HCT116 (cell line): Measurements from ENCODE around the gene CHI3L2. TPM values are rescaled to one million over a fixed set of nuclear protein-coding genes. Genes with fewer than 3 reads are reported as not detected.

Source experiments
- ATAC-seq: fragments of 200-7000 bp; cut with Tn5 transposase; 2 replicates; pipeline ENCODE4 v1.9.1; 2020; ENCODE audit warnings: mild to moderate bottlenecking, moderate library complexity
- BruUV-seq: library from RNA; stranded (reverse); fragments of 400-500 nt; replicated peaks from 2 replicates; lab custom pipeline; 2021; lab: Mats Ljungman, UMichigan
- CTCF ChIA-PET: fragments of 300-600 bp; sonication (Branson Sonifier 250); formaldehyde crosslinking; loops from one replicate; lab custom pipeline; 2021; ENCODE audit warnings: antibody characterized with exemption; lab: Charles Lee
- POLR2A ChIA-PET: fragments of 300-600, 350-600 bp; sonication (Branson Sonifier 250); formaldehyde crosslinking; loops from one replicate; lab custom pipeline; 2021; ENCODE audit warnings: antibody characterized with exemption; lab: Charles Lee
- RAD21 ChIA-PET, 2 experiments: fragments of 300-600 bp; sonication (Branson Sonifier 250); formaldehyde crosslinking; loops; one replicate each; lab custom pipeline; 2023; ENCODE audit warnings: low total read pairs in 2 of 2; ENCODE audit not compliant: uncharacterized antibody in 2 of 2, unreplicated experiment in 2 of 2, low non-redundant PET in 1 of 2; lab: Charles Lee
- DNase-seq: peaks from one replicate; pipeline ENCODE4 v3.0.0-alpha.2; 2010; ENCODE audit warnings: low read depth, low spot score
- H2AFZ ChIP-seq: fragments of 200-600 bp; shearing (Covaris generic), sonication (generic); 2 replicates; pipeline ENCODE4 v1.6.1; 2017; ENCODE audit warnings: low read depth, mixed run types, mixed read lengths, antibody characterized with exemption, low read length; ENCODE audit not compliant: poor library complexity, severe bottlenecking
- H3K27ac ChIP-seq: 2 replicates; pipeline ENCODE4 v1.5.1; 2012; ENCODE audit warnings: low read depth, low read length
- H3K27me3 ChIP-seq: fragments of 200-600 bp; sonication (generic); 2 replicates; pipeline ENCODE4 v1.6.1; 2016; ENCODE audit warnings: mixed run types, low read length, mixed read lengths; ENCODE audit not compliant: insufficient read depth
- H3K36me3 ChIP-seq, 2 experiments: fragments of 200-500 bp in 1 of 2; fragments of 200-600 bp in 1 of 2; sonication (Bioruptor generic) in 1 of 2; sonication (generic) in 1 of 2; 2 replicates each; pipeline versions ENCODE4 v1.5.1 to v1.6.1; 2014 to 2016; ENCODE audit warnings: low read length in 2 of 2, inconsistent platforms in 1 of 2, mixed read lengths in 1 of 2, mixed run types in 1 of 2; ENCODE audit not compliant: insufficient read depth in 2 of 2, control insufficient read depth in 1 of 2
- H3K4me1 ChIP-seq, 2 experiments: fragments of 200-600 bp in 1 of 2; sonication (generic) in 1 of 2; 2 replicates each; pipeline versions ENCODE4 v1.5.1 to v1.6.1; 2012 to 2017; ENCODE audit warnings: low read length in 2 of 2, inconsistent platforms in 1 of 2, mild to moderate bottlenecking in 1 of 2, mixed read lengths in 1 of 2, mixed run types in 1 of 2, moderate library complexity in 1 of 2; ENCODE audit not compliant: insufficient read depth in 2 of 2, control insufficient read depth in 1 of 2
- H3K4me2 ChIP-seq: fragments of 200-600 bp; sonication (generic); 2 replicates; pipeline ENCODE4 v1.6.1; 2017; ENCODE audit warnings: mixed run types, low read length, mixed read lengths
- H3K4me3 ChIP-seq, 2 experiments: fragments of 200-600 bp in 1 of 2; sonication (generic) in 1 of 2; replicated peaks in 1 of 2; 2 replicates each; pipeline ENCODE4 v1.5.1; 2011 to 2016; ENCODE audit warnings: low read length in 2 of 2, control low read depth in 1 of 2, low read depth in 1 of 2, mild to moderate bottlenecking in 1 of 2, mixed read lengths in 1 of 2, mixed run types in 1 of 2
- H3K79me2 ChIP-seq: fragments of 200-600 bp; sonication (generic); 2 replicates; pipeline ENCODE4 v1.6.1; 2017; ENCODE audit warnings: mild to moderate bottlenecking, mixed run types, low read length, moderate library complexity, mixed read lengths; ENCODE audit not compliant: insufficient read depth
- H3K9ac ChIP-seq: fragments of 200-600 bp; sonication (generic); 2 replicates; pipeline ENCODE4 v1.6.1; 2016; ENCODE audit warnings: low read length, mixed read lengths
- H3K9me2 ChIP-seq: fragments of 200-600 bp; sonication (generic), shearing (Covaris generic); 2 replicates; pipeline ENCODE4 v1.6.1; 2017; ENCODE audit warnings: mixed run types, mild to moderate bottlenecking, moderate library complexity; ENCODE audit not compliant: insufficient read depth
- H3K9me3 ChIP-seq, 2 experiments: fragments of 200-500 bp in 1 of 2; fragments of 200-600 bp in 1 of 2; sonication (Bioruptor generic) in 1 of 2; sonication (generic) in 1 of 2; 2 replicates each; pipeline ENCODE4 v1.6.1; 2014 to 2017; ENCODE audit warnings: low read length in 2 of 2, mixed read lengths in 2 of 2, inconsistent platforms in 1 of 2, low read depth in 1 of 2, mild to moderate bottlenecking in 1 of 2, mixed run types in 1 of 2, moderate library complexity in 1 of 2; ENCODE audit not compliant: control insufficient read depth in 1 of 2, insufficient read depth in 1 of 2
- H4K20me1 ChIP-seq: fragments of 200-600 bp; sonication (generic), shearing (Covaris generic); 2 replicates; pipeline ENCODE4 v1.6.1; 2017; ENCODE audit warnings: mixed run types, mild to moderate bottlenecking, moderate library complexity; ENCODE audit not compliant: insufficient read depth
- ATF3 ChIP-seq: IDR thresholded peaks from 2 replicates; pipeline ENCODE4 v1.6.1; 2012
- CTCF ChIP-seq, 3 experiments: fragments of 200-600 bp in 1 of 3; sonication (generic) in 1 of 3; IDR thresholded peaks in 2 of 3; conservative IDR thresholded peaks in 1 of 3; 2 replicates each; pipeline ENCODE4 v1.5.1; 2012 to 2017; ENCODE audit warnings: low read depth in 2 of 3, low read length in 2 of 3, antibody characterized with exemption in 1 of 3, borderline replicate concordance in 1 of 3, control low read depth in 1 of 3, mild to moderate bottlenecking in 1 of 3, mixed read lengths in 1 of 3, mixed run types in 1 of 3, moderate library complexity in 1 of 3; ENCODE audit not compliant: insufficient read depth in 1 of 3
- EGR1 ChIP-seq: IDR thresholded peaks from 2 replicates; pipeline ENCODE4 v1.6.1; 2012; ENCODE audit warnings: low read depth
- EZH2phosphoT487 ChIP-seq: fragments of 200-600 bp; IDR thresholded peaks from 2 replicates; pipeline ENCODE4 v1.6.1; 2018; ENCODE audit warnings: antibody characterized with exemption, borderline replicate concordance
- FOSL1 ChIP-seq: IDR thresholded peaks from 2 replicates; pipeline ENCODE4 v1.6.1; 2012; ENCODE audit warnings: low read depth
- POLR2A ChIP-seq: IDR thresholded peaks from 2 replicates; pipeline ENCODE4 v1.7.0; 2011; ENCODE audit warnings: borderline replicate concordance; ENCODE audit not compliant: insufficient read depth, insufficient read length; ENCODE audit errors: extremely low read depth
- POLR2AphosphoS5 ChIP-seq: IDR thresholded peaks from 2 replicates; pipeline ENCODE4 v1.6.1; 2011; ENCODE audit warnings: mild to moderate bottlenecking, low read depth, low read length, moderate library complexity
- RAD21 ChIP-seq: IDR thresholded peaks from 2 replicates; pipeline ENCODE4 v1.6.1; 2012; ENCODE audit warnings: low read depth, mild to moderate bottlenecking
- REST ChIP-seq: IDR thresholded peaks from 2 replicates; pipeline ENCODE4 v1.6.1; 2012; ENCODE audit warnings: low read depth
- SRF ChIP-seq: IDR thresholded peaks from 2 replicates; pipeline ENCODE4 v1.6.1; 2012; ENCODE audit warnings: low read depth
- TCF7L2 ChIP-seq: IDR thresholded peaks from 2 replicates; pipeline ENCODE4 v1.7.0; 2011; ENCODE audit warnings: borderline replicate concordance, inconsistent platforms; ENCODE audit not compliant: insufficient read depth, insufficient read length; ENCODE audit errors: extremely low read depth
- intact Hi-C: fragments of 100-400 bp; cut with micrococcal nuclease; formaldehyde crosslinking; loops from 2 replicates; pipeline ENCODE4 v1.10.0; 2022
- total RNA-seq: library from RNA; stranded (reverse); gene quantifications from one replicate; pipeline ENCODE4 v1.2.1, GENCODE V29; 2021; ENCODE audit not compliant: unreplicated experiment

The CHI3L2 gene
- total RNA-seq, 1 experiment from 2014 or later: not detected

GRCh38 chr1:111219557-111220286 lies 7.8 kb upstream of the CHI3L2 start:
- POLR2A ChIA-PET: interaction anchor here (0.9 kb wide), 1 partner anchor 229 kb away, joined by 3 read pairs; the partner anchor contains the start of genes ATP5PB and WDR77
- H3K27ac ChIP-seq: no peak overlapping the region
- CTCF ChIA-PET: interaction anchor here (1.3 to 4.4 kb wide), 2 partner anchors 114 to 181 kb away, joined by 3 to 36 read pairs; no protein-coding TSS in a partner anchor
- H3K9ac ChIP-seq: no peak overlapping the region
- no peaks in the 10 kb centered on the region for H3K27me3 ChIP-seq
- no peaks in the 10 kb centered on the region for H3K36me3 ChIP-seq
- intact Hi-C loops: loop anchor here (5.0 to 10.0 kb wide), 3 partner anchors 185 to 545 kb away; no protein-coding TSS in a partner anchor
- RAD21 ChIA-PET: no interaction called here
- H4K20me1 ChIP-seq: no peaks in the 10 kb centered on the region
- DNase-seq: no peak
- H3K79me2 ChIP-seq: no peaks in the 10 kb centered on the region
- H3K4me2 ChIP-seq: no peak overlapping the region
- no peak overlapping the region for H2AFZ ChIP-seq
- H3K9me2 ChIP-seq: no peaks in the 10 kb centered on the region
- no peak for TF ChIP-seq FOSL1
- TF ChIP-seq TCF7L2: no peak
- no peak for TF ChIP-seq EZH2phosphoT487
- TF ChIP-seq CTCF (IDR thresholded peaks at IDR 0.05 in 2 of 3, conservative IDR thresholded peaks at IDR 0.05 in 1 of 3; ENCODE audit: borderline replicate concordance in 1 of 3, insufficient read depth in 1 of 3, low read depth in 2 of 3, low read length in 2 of 3): no peak
- no peak for TF ChIP-seq RAD21
- no peak for TF ChIP-seq ATF3
- no peak for TF ChIP-seq EGR1
- TF ChIP-seq REST: no peak
- TF ChIP-seq POLR2AphosphoS5: no peak
- TF ChIP-seq POLR2A: no peak
- no peak for TF ChIP-seq SRF
- TF ChIP-seq, all 23 proteins: peak for 0
- Histone ChIP-seq H3K4me3 (no peak overlapping the region), H3K4me1 (peaks cover 3 to 5% of the 10 kb centered on the region in 2 experiments; a peak in 2 of 4 replicates), H3K9me3 (no peaks in the 10 kb centered on the region)
- no TSS peak for BruUV-seq
- no peak for ATAC-seq
